HS-5 (cell line): ENCODE data around the gene RIC8B.

ENCODE experiments used
- DNase-seq: peaks from one replicate; pipeline ENCODE4 v3.0.0-alpha.2; 2012; ENCODE audit warnings: low read depth

The RIC8B gene

GRCh38 chr12:106758349-106759110 lies 16.0 kb upstream of the RIC8B start:
- no peak for DNase-seq

GRCh38 chr12:106759526-106760183 lies 14.8 kb upstream of the RIC8B start:
- no peak for DNase-seq

GRCh38 chr12:106760184-106760531 lies 14.3 kb upstream of the RIC8B start:
- no peak for DNase-seq

GRCh38 chr12:106764220-106764619 lies 10.3 kb upstream of the RIC8B start:
- no peak for DNase-seq

- DNase-seq, result no peak
Observed at GRCh38 chr12:106764738-106765137, 9.7 kb upstream of the RIC8B start.

- no peak for DNase-seq
Observed at GRCh38 chr12:106766393-106766826, 8.1 kb upstream of the RIC8B start.

- no peak for DNase-seq
Observed at GRCh38 chr12:106767206-106767605, 7.3 kb upstream of the RIC8B start.

GRCh38 chr12:106767954-106768822 lies 6.3 kb upstream of the RIC8B start:
- no peak for DNase-seq

- no peak for DNase-seq
Observed at GRCh38 chr12:106769078-106769477, 5.4 kb upstream of the RIC8B start.

- DNase-seq, result no peak
Observed at GRCh38 chr12:106769546-106769945, 4.9 kb upstream of the RIC8B start.

GRCh38 chr12:106771425-106771824 lies 3.1 kb upstream of the RIC8B start:
- no peak for DNase-seq

GRCh38 chr12:106773286-106774004 lies 1.0 kb upstream of the RIC8B start:
- DNase-seq, result no peak

- DNase-seq, result no peak
Observed at GRCh38 chr12:106774808-106775524, 484 bp downstream of the RIC8B start.

GRCh38 chr12:106776897-106777296 lies 2.4 kb downstream of the RIC8B start:
- no peak for DNase-seq

- no peak for DNase-seq
Observed at GRCh38 chr12:106780010-106780631, 5.6 kb downstream of the RIC8B start.

GRCh38 chr12:106782619-106783018 lies 8.1 kb downstream of the RIC8B start:
- DNase-seq, result no peak

- no peak for DNase-seq
Observed at GRCh38 chr12:106783515-106783914, 9.0 kb downstream of the RIC8B start.

GRCh38 chr12:106790020-106790419 lies 15.5 kb downstream of the RIC8B start:
- DNase-seq, result no peak

- DNase-seq, result no peak
Observed at GRCh38 chr12:106791531-106791930, 17.0 kb downstream of the RIC8B start.

- DNase-seq, result no peak
Observed at GRCh38 chr12:106794369-106794768, 19.9 kb downstream of the RIC8B start.

GRCh38 chr12:106801167-106801708 lies 26.8 kb downstream of the RIC8B start:
- no peak for DNase-seq
